ENCODE results near the gene TCF15. TPM values are rescaled to one million over a fixed set of nuclear protein-coding genes. Genes with fewer than 3 reads are reported as not detected.

The TCF15 gene
- total and polyA plus RNA-seq, 2 experiments from 2014 or later: 3.8 to 4.0 TPM

DNA sequence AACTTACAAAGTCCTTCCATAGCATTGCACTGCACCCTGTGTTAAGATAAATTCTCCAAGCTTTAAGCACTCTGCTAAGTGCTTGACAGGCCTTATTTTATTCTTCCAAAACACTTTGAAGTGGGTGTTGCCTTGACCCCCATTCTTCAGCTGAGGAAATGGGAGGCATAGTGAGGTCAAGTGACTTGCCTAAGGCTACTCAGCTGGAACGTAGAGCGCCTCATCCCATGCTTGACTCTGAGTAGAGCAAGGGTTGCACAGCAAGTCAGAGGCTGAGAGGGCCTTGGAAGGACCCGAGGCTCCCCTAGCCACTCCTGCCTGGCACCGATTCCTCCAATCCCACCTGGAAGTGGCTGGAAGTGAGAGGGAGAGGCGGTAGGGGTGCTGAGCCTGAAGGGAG lies 46.9 kb downstream of the TCF15 start:
- no peak for DNase-seq (ENCODE audit: low spot score)
- H3K4me1 Mint-ChIP-seq: 0 out of 3 replicates have a peak, but pooled peaks cover 3% of the 10 kb centered on the region
- no peaks in the 10 kb centered on the region for H3F3A ChIP-seq (replicated peaks; ENCODE audit: low read depth)
- TF ChIP-seq, protein P1, sequence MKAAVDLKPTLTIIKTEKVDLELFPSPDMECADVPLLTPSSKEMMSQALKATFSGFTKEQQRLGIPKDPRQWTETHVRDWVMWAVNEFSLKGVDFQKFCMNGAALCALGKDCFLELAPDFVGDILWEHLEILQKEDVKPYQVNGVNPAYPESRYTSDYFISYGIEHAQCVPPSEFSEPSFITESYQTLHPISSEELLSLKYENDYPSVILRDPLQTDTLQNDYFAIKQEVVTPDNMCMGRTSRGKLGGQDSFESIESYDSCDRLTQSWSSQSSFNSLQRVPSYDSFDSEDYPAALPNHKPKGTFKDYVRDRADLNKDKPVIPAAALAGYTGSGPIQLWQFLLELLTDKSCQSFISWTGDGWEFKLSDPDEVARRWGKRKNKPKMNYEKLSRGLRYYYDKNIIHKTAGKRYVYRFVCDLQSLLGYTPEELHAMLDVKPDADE (IDR thresholded peaks at IDR 0.05): no peak
- no peak for TF ChIP-seq CREB1 (CRISPR knock-in tag; IDR thresholded peaks at IDR 0.05; ENCODE audit: low read depth)
- no peak for TF ChIP-seq EZH2 (IDR thresholded peaks at IDR 0.05; ENCODE audit: low read depth, unreplicated experiment)
- TF ChIP-seq JUNB (IDR thresholded peaks at IDR 0.05; ENCODE audit: unreplicated experiment): no peak
- TF ChIP-seq, protein P2, sequence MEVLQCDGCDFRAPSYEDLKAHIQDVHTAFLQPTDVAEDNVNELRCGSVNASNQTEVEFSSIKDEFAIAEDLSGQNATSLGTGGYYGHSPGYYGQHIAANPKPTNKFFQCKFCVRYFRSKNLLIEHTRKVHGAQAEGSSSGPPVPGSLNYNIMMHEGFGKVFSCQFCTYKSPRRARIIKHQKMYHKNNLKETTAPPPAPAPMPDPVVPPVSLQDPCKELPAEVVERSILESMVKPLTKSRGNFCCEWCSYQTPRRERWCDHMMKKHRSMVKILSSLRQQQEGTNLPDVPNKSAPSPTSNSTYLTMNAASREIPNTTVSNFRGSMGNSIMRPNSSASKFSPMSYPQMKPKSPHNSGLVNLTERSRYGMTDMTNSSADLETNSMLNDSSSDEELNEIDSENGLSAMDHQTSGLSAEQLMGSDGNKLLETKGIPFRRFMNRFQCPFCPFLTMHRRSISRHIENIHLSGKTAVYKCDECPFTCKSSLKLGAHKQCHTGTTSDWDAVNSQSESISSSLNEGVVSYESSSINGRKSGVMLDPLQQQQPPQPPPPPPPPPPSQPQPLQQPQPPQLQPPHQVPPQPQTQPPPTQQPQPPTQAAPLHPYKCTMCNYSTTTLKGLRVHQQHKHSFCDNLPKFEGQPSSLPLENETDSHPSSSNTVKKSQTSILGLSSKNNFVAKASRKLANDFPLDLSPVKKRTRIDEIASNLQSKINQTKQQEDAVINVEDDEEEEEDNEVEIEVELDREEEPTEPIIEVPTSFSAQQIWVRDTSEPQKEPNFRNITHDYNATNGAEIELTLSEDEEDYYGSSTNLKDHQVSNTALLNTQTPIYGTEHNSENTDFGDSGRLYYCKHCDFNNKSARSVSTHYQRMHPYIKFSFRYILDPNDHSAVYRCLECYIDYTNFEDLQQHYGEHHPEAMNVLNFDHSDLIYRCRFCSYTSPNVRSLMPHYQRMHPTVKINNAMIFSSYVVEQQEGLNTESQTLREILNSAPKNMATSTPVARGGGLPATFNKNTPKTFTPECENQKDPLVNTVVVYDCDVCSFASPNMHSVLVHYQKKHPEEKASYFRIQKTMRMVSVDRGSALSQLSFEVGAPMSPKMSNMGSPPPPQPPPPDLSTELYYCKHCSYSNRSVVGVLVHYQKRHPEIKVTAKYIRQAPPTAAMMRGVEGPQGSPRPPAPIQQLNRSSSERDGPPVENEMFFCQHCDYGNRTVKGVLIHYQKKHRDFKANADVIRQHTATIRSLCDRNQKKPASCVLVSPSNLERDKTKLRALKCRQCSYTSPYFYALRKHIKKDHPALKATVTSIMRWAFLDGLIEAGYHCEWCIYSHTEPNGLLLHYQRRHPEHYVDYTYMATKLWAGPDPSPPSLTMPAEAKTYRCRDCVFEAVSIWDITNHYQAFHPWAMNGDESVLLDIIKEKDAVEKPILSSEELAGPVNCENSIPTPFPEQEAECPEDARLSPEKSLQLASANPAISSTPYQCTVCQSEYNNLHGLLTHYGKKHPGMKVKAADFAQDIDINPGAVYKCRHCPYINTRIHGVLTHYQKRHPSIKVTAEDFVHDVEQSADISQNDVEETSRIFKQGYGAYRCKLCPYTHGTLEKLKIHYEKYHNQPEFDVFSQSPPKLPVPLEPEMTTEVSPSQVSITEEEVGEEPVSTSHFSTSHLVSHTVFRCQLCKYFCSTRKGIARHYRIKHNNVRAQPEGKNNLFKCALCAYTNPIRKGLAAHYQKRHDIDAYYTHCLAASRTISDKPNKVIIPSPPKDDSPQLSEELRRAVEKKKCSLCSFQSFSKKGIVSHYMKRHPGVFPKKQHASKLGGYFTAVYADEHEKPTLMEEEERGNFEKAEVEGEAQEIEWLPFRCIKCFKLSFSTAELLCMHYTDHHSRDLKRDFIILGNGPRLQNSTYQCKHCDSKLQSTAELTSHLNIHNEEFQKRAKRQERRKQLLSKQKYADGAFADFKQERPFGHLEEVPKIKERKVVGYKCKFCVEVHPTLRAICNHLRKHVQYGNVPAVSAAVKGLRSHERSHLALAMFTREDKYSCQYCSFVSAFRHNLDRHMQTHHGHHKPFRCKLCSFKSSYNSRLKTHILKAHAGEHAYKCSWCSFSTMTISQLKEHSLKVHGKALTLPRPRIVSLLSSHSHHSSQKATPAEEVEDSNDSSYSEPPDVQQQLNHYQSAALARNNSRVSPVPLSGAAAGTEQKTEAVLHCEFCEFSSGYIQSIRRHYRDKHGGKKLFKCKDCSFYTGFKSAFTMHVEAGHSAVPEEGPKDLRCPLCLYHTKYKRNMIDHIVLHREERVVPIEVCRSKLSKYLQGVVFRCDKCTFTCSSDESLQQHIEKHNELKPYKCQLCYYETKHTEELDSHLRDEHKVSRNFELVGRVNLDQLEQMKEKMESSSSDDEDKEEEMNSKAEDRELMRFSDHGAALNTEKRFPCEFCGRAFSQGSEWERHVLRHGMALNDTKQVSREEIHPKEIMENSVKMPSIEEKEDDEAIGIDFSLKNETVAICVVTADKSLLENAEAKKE (CRISPR knock-in tag; IDR thresholded peaks at IDR 0.05): no peak
- ATAC-seq: no peak
- no peak overlapping the region for H3K4me2 ChIP-seq
- no peak overlapping the region for H2AFZ ChIP-seq
- H3K36me3 Mint-ChIP-seq (ENCODE audit: low read depth): no peaks in the 10 kb centered on the region
- no peaks in the 10 kb centered on the region for H3K79me2 ChIP-seq (replicated peaks; ENCODE audit: insufficient read depth)
- peaks cover 3% of the 10 kb centered on the region for H3K27me3 Mint-ChIP-seq (ENCODE audit: insufficient read depth, low read depth, poor library complexity)
- H3K4me3 Mint-ChIP-seq: no peak overlapping the region
- H3K9me3 Mint-ChIP-seq: no peaks in the 10 kb centered on the region; the same call in 1 of the 3 replicates
- H3K4me1 ChIP-seq (ENCODE audit: insufficient read depth): no peaks in the 10 kb centered on the region
- H3K27ac ChIP-seq (ENCODE audit: low read depth): no peak overlapping the region
- H3K27me3 ChIP-seq (ENCODE audit: insufficient read depth): no peaks in the 10 kb centered on the region
- H3K9me2 ChIP-seq (ENCODE audit: insufficient read depth): no peaks in the 10 kb centered on the region
- no peak overlapping the region for H3K4me3 ChIP-seq
- no peaks in the 10 kb centered on the region for H3K36me3 ChIP-seq (ENCODE audit: insufficient read depth)
- no peaks in the 10 kb centered on the region for H4K20me1 ChIP-seq (replicated peaks; ENCODE audit: insufficient read depth)
- H3K27ac Mint-ChIP-seq: no peak overlapping the region

Data from GM23338 (cell line).